HEK293T (cell line): ENCODE measurements around the gene MKLN1.

Source experiments
- CTCF ChIA-PET: fragments of 350-600 bp; formaldehyde crosslinking; extraction: SDS; loops from one replicate; lab custom pipeline; 2021; ENCODE audit warnings: antibody characterized with exemption, inconsistent platforms; lab: Yijun Ruan, JAX
- POLR2A ChIA-PET: fragments of 350-600 bp; formaldehyde crosslinking; extraction: SDS; loops from one replicate; lab custom pipeline; 2020; ENCODE audit warnings: antibody characterized with exemption, inconsistent platforms; lab: Yijun Ruan, JAX
- DNase-seq: peaks from one replicate; pipeline ENCODE4 v3.0.0; 2012; ENCODE audit warnings: mixed read lengths; ENCODE audit errors: extremely low spot score
- ARNT ChIP-seq: fragments of 450-650 bp; IDR thresholded peaks from 2 replicates; pipeline ENCODE4 v1.6.1; 2017; ENCODE audit warnings: mild to moderate bottlenecking
- BHLHE40 ChIP-seq: fragments of 450-650 bp; IDR thresholded peaks from 2 replicates; pipeline ENCODE4 v1.6.1; 2016; ENCODE audit warnings: mild to moderate bottlenecking, moderate library complexity, borderline replicate concordance
- CTBP1 ChIP-seq: fragments of 450-650 bp; IDR thresholded peaks from 2 replicates; pipeline ENCODE4 v1.6.1; 2016; ENCODE audit warnings: borderline replicate concordance
- ELF4 ChIP-seq: fragments of 450-650 bp; IDR thresholded peaks from 2 replicates; pipeline ENCODE4 v1.6.1; 2017; ENCODE audit warnings: antibody characterized with exemption
- FOXA1 ChIP-seq: fragments of 450-650 bp; IDR thresholded peaks from 2 replicates; pipeline ENCODE4 v1.6.1; 2016; ENCODE audit warnings: mild to moderate bottlenecking
- FOXK2 ChIP-seq: fragments of 450-650 bp; IDR thresholded peaks from 2 replicates; pipeline ENCODE4 v1.6.1; 2016; ENCODE audit warnings: mild to moderate bottlenecking
- FOXM1 ChIP-seq: fragments of 450-650 bp; IDR thresholded peaks from 2 replicates; pipeline ENCODE4 v1.6.1; 2017; ENCODE audit warnings: mild to moderate bottlenecking, borderline replicate concordance
- HDGF ChIP-seq: fragments of 450-650 bp; IDR thresholded peaks from 2 replicates; pipeline ENCODE4 v1.6.1; 2017; ENCODE audit warnings: antibody characterized with exemption, borderline replicate concordance
- L3MBTL2 ChIP-seq: fragments of 450-650 bp; conservative IDR thresholded peaks from 2 replicates; pipeline ENCODE4 v1.6.1; 2016; ENCODE audit warnings: mild to moderate bottlenecking
- LEF1 ChIP-seq: fragments of 450-650 bp; IDR thresholded peaks from 2 replicates; pipeline ENCODE4 v1.6.1; 2017; ENCODE audit warnings: mild to moderate bottlenecking, borderline replicate concordance
- NFRKB ChIP-seq: fragments of 450-650 bp; IDR thresholded peaks from 2 replicates; pipeline ENCODE4 v1.6.1; 2016; ENCODE audit warnings: mild to moderate bottlenecking, moderate library complexity
- SP1 ChIP-seq: fragments of 450-650 bp; IDR thresholded peaks from 2 replicates; pipeline ENCODE4 v1.6.1; 2017
- SUZ12 ChIP-seq: fragments of 450-650 bp; IDR thresholded peaks from 2 replicates; pipeline ENCODE4 v1.6.1; 2016; ENCODE audit warnings: mild to moderate bottlenecking
- TARDBP ChIP-seq: fragments of 450-650 bp; IDR thresholded peaks from 2 replicates; pipeline ENCODE4 v1.6.1; 2016
- ZNF384 ChIP-seq: fragments of 450-650 bp; IDR thresholded peaks from 2 replicates; pipeline ENCODE4 v1.6.1; 2016
- TF ChIP-seq, protein P1 (sequence below): fragments of 450-650 bp; IDR thresholded peaks from 2 replicates; pipeline ENCODE4 v1.6.1; 2016

Gene MKLN1

DNA sequence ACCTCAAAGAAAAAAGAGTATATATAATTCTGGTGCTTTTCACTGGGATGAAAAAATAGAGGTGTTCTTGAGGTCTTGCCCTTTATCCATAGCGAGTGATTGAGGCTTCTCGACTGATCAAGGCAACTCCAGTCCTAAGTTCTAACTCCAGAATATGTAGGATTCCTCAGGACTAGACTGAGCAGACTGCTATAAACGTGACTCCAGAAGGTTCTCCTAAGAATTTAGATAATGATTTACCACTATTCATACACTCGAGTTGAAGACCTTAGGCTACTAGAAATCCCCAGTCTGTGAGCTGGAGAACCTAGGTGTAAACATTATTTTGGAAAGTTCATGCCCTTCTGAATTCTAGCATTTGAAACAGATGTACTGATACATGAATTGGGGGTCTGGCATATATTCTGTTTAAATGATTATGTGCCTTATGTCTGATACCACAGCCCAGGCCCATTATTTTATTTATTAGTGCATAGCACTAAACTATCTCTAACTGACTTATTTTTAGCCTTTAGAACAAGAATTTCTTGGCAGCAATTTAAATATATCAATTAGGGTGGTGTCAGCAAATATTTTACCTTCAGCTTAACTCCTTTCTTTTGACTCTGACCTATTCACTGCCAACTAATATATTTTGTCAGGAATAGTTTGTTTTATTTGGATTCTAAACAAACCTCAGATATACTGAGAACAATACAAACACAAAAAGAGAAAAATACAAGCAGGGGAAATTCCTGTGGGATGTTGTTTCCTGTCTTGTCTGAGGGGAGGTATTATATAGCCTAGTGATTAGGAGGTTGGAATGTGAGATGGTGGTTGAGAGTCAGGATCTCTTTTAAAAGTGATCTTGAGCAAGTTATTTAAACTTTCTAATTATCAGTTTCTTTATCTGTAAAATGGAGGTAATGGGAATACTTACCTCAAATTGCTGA, 153.0 kb downstream of the MKLN1 start:
- TF ChIP-seq NFRKB (no peak), ARNT (no peak), HDGF (no peak), SUZ12 (no peak), FOXM1 (no peak), FOXK2 (no peak), ZNF384 (no peak), LEF1 (no peak), ELF4 (no peak), TARDBP (no peak), FOXA1 (no peak), CTBP1 (no peak), L3MBTL2 (no peak), BHLHE40 (no peak), SP1 (no peak)
- TF ChIP-seq, protein P1, sequence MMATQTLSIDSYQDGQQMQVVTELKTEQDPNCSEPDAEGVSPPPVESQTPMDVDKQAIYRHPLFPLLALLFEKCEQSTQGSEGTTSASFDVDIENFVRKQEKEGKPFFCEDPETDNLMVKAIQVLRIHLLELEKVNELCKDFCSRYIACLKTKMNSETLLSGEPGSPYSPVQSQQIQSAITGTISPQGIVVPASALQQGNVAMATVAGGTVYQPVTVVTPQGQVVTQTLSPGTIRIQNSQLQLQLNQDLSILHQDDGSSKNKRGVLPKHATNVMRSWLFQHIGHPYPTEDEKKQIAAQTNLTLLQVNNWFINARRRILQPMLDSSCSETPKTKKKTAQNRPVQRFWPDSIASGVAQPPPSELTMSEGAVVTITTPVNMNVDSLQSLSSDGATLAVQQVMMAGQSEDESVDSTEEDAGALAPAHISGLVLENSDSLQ, result no peak
- no peak for DNase-seq
- POLR2A ChIA-PET, result no interaction called here
- CTCF ChIA-PET, result no interaction called here

DNA sequence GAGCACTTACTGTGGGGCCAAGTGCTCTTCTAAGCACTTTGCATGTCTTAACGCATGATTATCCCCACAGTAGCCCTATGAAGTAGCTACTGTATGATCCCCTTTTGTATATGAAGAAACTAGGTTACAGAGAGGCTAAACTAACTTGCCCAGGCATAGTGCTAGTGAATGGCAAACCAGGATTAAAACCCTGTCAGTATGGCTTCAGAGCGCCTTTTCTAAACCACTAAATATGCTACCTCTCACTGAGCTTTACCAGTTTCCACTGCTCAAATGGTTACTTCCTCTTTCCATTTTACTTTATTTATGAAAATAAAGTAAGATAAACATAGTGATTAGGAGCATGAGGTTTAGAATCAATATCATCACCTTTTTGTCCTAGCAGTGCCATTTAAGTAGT, 155.1 kb downstream of the MKLN1 start:
- CTCF ChIA-PET, result no interaction called here
- no peak for DNase-seq
- POLR2A ChIA-PET, result no interaction called here
- TF ChIP-seq ELF4 (no peak), ARNT (no peak), FOXM1 (no peak), SUZ12 (no peak), BHLHE40 (no peak), HDGF (no peak), LEF1 (no peak), NFRKB (no peak), FOXA1 (no peak), FOXK2 (no peak), SP1 (no peak)
- TF ChIP-seq, protein P1, result no peak

DNA sequence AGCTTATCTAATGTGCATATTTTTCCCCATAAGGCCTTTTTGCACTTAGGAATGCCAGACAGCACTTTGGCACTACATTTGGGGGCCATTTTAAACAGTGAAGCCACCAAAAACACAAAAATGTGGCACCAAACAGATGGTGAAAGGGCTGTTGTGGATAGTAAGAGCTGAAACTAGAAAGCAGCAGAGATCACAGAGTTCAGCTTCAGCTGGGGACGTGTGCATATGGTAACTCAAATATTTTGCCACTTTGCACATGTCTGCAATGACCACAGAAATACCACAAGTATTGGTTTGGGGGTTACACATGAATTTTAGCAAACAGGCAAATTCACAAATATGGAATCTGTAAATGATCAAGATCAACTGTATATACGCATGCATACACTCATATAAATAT, 155.9 kb downstream of the MKLN1 start:
- no peak for DNase-seq
- ChIA-PET POLR2A (no interaction called here), CTCF (no interaction called here)
- no peak for TF ChIP-seq L3MBTL2
- no peak for TF ChIP-seq FOXA1
- no peak for TF ChIP-seq SUZ12
- TF ChIP-seq ZNF384, result no peak
- TF ChIP-seq ARNT, result no peak
- TF ChIP-seq CTBP1, result no peak
- TF ChIP-seq LEF1, result no peak
- TF ChIP-seq, protein P1, result no peak
- TF ChIP-seq SP1, result no peak
- no peak for TF ChIP-seq HDGF
- TF ChIP-seq ELF4, result no peak
- TF ChIP-seq FOXK2, result no peak
- no peak for TF ChIP-seq BHLHE40
- no peak for TF ChIP-seq NFRKB
- no peak for TF ChIP-seq FOXM1
- no peak for TF ChIP-seq TARDBP

DNA sequence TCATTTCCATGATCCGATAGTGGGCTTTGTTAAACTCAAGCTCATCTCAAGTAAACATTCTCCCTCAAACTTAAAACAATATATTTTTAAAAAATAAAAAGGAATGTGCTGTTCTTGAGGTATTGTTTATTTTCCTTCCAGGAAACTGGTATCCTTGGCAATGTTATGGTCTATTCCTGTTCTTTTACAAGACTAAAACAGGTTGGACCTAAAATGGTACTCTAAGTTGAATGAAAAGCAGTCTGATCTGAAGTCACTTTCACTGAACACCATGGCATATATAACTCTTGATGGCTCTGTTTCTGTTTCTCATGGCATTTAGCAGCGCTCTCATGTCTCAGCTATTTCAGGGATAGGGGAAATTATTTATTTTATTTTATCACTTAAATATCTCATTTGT, 158.7 kb downstream of the MKLN1 start:
- no peak for DNase-seq
- CTCF ChIA-PET, result interaction anchor here (0.7 kb wide), 1 partner anchor 18 kb away, joined by 11 read pairs; no protein-coding TSS in a partner anchor
- POLR2A ChIA-PET, result no interaction called here
- TF ChIP-seq BHLHE40 (no peak), LEF1 (no peak), ARNT (no peak), HDGF (no peak), ZNF384 (no peak), SUZ12 (no peak)
- TF ChIP-seq, protein P1, result no peak

DNA sequence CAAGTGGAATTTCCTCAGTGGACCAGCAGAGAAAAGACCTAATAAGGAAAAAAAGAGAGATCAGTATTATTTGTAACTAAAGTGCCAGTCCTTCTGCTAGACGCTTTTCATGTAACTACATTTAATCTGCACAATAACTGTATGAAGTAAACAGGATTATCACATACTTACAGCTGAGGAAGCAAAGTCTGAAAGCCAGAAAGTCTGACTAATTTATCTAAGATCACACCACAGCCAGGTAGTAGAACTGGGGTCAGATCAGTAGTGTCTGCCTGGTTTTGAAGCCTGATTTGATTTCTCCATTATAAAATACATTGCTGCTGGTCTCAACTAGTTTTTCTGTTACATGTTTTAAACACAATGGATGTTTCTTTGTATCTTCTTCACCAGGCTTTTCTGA, 159.5 kb downstream of the MKLN1 start:
- TF ChIP-seq ARNT (no peak), SUZ12 (no peak), FOXA1 (no peak), LEF1 (no peak), HDGF (no peak), FOXM1 (no peak), NFRKB (no peak), BHLHE40 (no peak), ZNF384 (no peak), ELF4 (no peak), CTBP1 (no peak), SP1 (no peak)
- TF ChIP-seq, protein P1, result no peak
- DNase-seq, result no peak
- ChIA-PET POLR2A (no interaction called here), CTCF (no interaction called here)
